Hepatocyte (in vitro differentiated cells): ENCODE results near the gene WNT7A.

ENCODE experiments used
- EZH2 ChIP-seq: fragments of 200-600 bp; sonication (generic); IDR thresholded peaks from 2 replicates; pipeline ENCODE4 v1.6.1; 2016; ENCODE audit warnings: antibody characterized with exemption, mild to moderate bottlenecking, borderline replicate concordance
- TF ChIP-seq, protein P1 (sequence below): fragments of 200-600 bp; sonication (generic); IDR thresholded peaks from 2 replicates; pipeline ENCODE4 v1.5.1; 2016; ENCODE audit warnings: antibody characterized with exemption, mild to moderate bottlenecking; ENCODE audit not compliant: poor library complexity

DNA sequence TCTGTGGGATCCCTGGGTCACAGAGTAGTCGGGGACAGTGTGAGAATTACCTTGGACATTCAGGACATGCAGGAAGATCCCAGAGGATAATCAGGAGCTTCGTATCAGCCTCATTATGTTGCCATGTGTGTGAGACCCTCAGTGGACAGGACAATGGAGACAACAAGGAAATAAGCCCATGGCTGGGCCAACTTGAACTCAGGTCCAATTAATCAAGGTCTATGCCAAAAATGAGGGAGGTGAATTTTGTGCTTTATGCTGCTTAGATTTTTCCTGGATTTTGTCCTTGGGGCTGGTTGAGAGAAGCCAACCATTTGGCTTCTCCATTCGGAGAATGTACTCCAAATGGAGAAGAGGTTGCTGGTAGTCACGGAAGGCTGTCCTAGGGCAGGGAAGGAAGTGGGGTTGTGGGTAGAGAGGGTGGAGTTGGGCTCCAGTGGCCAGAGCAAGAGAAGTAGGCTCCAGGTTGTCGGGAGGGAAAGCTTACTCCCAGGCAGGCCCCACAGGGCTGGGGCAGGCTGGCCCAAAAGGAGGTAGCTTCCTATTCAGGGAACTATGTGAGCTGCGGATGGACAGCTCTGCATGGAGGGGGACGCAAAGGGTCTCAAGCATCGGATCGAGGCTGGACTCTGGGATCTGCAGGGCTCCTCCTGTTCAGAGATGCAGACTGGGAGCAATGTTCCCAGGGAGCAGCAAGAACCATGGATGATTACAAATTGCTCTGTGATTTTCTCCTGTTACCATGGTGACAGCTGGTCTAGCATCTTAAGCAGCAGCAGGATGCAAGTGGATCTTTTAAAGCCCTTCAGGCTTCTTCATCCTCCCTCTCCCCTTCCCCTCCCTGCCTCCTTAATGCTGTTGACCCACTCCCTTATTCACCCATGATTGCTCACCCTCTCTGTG is 91.1 kb downstream of the WNT7A start:
- TF ChIP-seq, protein P1, sequence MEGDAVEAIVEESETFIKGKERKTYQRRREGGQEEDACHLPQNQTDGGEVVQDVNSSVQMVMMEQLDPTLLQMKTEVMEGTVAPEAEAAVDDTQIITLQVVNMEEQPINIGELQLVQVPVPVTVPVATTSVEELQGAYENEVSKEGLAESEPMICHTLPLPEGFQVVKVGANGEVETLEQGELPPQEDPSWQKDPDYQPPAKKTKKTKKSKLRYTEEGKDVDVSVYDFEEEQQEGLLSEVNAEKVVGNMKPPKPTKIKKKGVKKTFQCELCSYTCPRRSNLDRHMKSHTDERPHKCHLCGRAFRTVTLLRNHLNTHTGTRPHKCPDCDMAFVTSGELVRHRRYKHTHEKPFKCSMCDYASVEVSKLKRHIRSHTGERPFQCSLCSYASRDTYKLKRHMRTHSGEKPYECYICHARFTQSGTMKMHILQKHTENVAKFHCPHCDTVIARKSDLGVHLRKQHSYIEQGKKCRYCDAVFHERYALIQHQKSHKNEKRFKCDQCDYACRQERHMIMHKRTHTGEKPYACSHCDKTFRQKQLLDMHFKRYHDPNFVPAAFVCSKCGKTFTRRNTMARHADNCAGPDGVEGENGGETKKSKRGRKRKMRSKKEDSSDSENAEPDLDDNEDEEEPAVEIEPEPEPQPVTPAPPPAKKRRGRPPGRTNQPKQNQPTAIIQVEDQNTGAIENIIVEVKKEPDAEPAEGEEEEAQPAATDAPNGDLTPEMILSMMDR = no peak
- TF ChIP-seq EZH2 = no peak
